Tibial nerve (tissue), 4 donors: ENCODE measurements around the gene CINP. TPM values are rescaled to one million over a fixed set of nuclear protein-coding genes. Genes with fewer than 3 reads are reported as not detected.
"Not testable (repeated sequence)": the region's sequence is repeated elsewhere in the genome, so short reads cannot be mapped to it uniquely, and the experiment has no call there.

ENCODE experiments used
- DNase-seq, 2 donors: peaks; one replicate each; pipeline ENCODE4 v3.0.0-alpha.2; 2019; ENCODE audit warnings: low spot score in 2 of 2
- H3K27ac ChIP-seq, 4 donors: fragments of 200-600 bp; sonication (generic) in 3 of 4; one replicate each; pipeline ENCODE4 v1.5.1; 2017 to 2019; ENCODE audit warnings: mild to moderate bottlenecking in 1 of 4
- H3K27me3 ChIP-seq, 2 donors: fragments of 200-600 bp; sonication (generic) in 1 of 2; one replicate each; pipeline versions ENCODE4 v1.5.1 to v1.6.0; 2017 to 2019
- H3K36me3 ChIP-seq, 3 donors: fragments of 200-600 bp; sonication (generic); one replicate each; pipeline ENCODE4 v1.5.1; 2018 to 2019
- H3K4me1 ChIP-seq, 4 donors: fragments of 200-600 bp; sonication (generic) in 3 of 4; one replicate each; pipeline ENCODE4 v1.5.1; 2017 to 2019
- H3K4me3 ChIP-seq, 4 donors: fragments of 200-600 bp; sonication (generic) in 3 of 4; one replicate each; pipeline ENCODE4 v1.5.1; 2017 to 2019; ENCODE audit warnings: mild to moderate bottlenecking in 1 of 4, moderate library complexity in 1 of 4
- H3K9me3 ChIP-seq, 4 donors: fragments of 200-600 bp; sonication (generic) in 3 of 4; one replicate each; pipeline ENCODE4 v1.5.1; 2017 to 2019
- CTCF ChIP-seq, 5 experiments: fragments of 200-600 bp in 3 of 5; fragments of 450-650 bp in 2 of 5; sonication (generic) in 3 of 5; IDR thresholded peaks; one replicate each; pipeline ENCODE4 v1.5.1; 2016 to 2019; ENCODE audit warnings: antibody characterized with exemption in 5 of 5, mild to moderate bottlenecking in 3 of 5, moderate library complexity in 2 of 5
- EP300 ChIP-seq, 2 donors: sonication (generic); formaldehyde crosslinking; IDR thresholded peaks; one replicate each; pipeline ENCODE4 v1.6.1; 2017; ENCODE audit warnings: antibody characterized with exemption in 2 of 2, mild to moderate bottlenecking in 1 of 2
- POLR2A ChIP-seq, 2 donors: fragments of 450-650 bp; IDR thresholded peaks; one replicate each; pipeline ENCODE4 v1.6.1; 2017; ENCODE audit warnings: antibody characterized with exemption in 2 of 2, mild to moderate bottlenecking in 2 of 2, moderate library complexity in 2 of 2
- WGBS, 2 donors: methylation state at CpG; one replicate each; pipeline ENCODE4 v1.1.5; 2018; 5-methylcytosine and 5-hydroxymethylcytosine counted together
- total RNA-seq, 4 donors: library from RNA; depleted of rRNA; stranded (reverse); fragments of >200 nt; gene quantifications; one replicate each; pipeline ENCODE4 v1.1.0, GENCODE V29; 2016

The CINP gene
- total RNA-seq, 4 donors from 2014 or later, result 21.2 to 40.2 (median 31.2) TPM

GRCh38 chr14:102333390-102333789 is 29.3 kb downstream of the CINP start:
- H3K36me3 ChIP-seq, result peaks cover 0 to 71% (median 0%) of the 10 kb centered on the region in 3 donors

GRCh38 chr14:102330806-102331205 is 31.9 kb downstream of the CINP start:
- Histone ChIP-seq H3K4me1 (no peaks in the 10 kb centered on the region), H3K27ac (no peak overlapping the region), H3K9me3 (no peaks in the 10 kb centered on the region), H3K36me3 (peaks cover 0 to 56% (median 0%) of the 10 kb centered on the region in 3 donors), H3K4me3 (no peak overlapping the region), H3K27me3 (no peaks in the 10 kb centered on the region)
- 93 to 95% methylated on average over 8 of the region's 8 CpGs for WGBS, 2 donors
- TF ChIP-seq EP300 (IDR thresholded peaks at IDR 0.05) (no peak), POLR2A (IDR thresholded peaks at IDR 0.05) (no peak), CTCF (IDR thresholded peaks at IDR 0.05) (no peak)
- DNase-seq, result no peak

More at GRCh38 chr14:102333390-102333789, 29.3 kb downstream of the CINP start:
- DNase-seq, result no peak
- no peak overlapping the region for H3K4me3 ChIP-seq
- TF ChIP-seq CTCF (IDR thresholded peaks at IDR 0.05) (no peak), POLR2A (IDR thresholded peaks at IDR 0.05) (no peak), EP300 (IDR thresholded peaks at IDR 0.05) (no peak)
- WGBS, 2 donors, result 78 to 89% methylated on average over 7 of the region's 7 CpGs
- H3K9me3 ChIP-seq, result no peaks in the 10 kb centered on the region
- no peaks in the 10 kb centered on the region for H3K4me1 ChIP-seq
- H3K27me3 ChIP-seq, result no peaks in the 10 kb centered on the region
- no peak overlapping the region for H3K27ac ChIP-seq

- not testable (repeated sequence) for H3K4me1 ChIP-seq, H3K27me3 ChIP-seq, H3K27ac ChIP-seq, DNase-seq, H3K4me3 ChIP-seq, H3K9me3 ChIP-seq
- peaks cover 0 to 47% (median 0%) of the 10 kb centered on the region in 3 donors for H3K36me3 ChIP-seq
- WGBS, 2 donors, result 81 to 89% methylated on average over 6 of the region's 6 CpGs
These were observed 33.3 kb downstream of the CINP start for GRCh38 chr14:102329381-102329780.

GRCh38 chr14:102326583-102326982 is 36.1 kb downstream of the CINP start:
- 89 to 90% methylated on average over 14 of the region's 14 CpGs for WGBS, 2 donors
- no peak for DNase-seq
- Histone ChIP-seq H3K9me3 (no peaks in the 10 kb centered on the region), H3K4me1 (peaks cover 0 to 14% (median 4%) of the 10 kb centered on the region in 4 donors), H3K27ac (no peak overlapping the region), H3K27me3 (no peaks in the 10 kb centered on the region), H3K4me3 (no peak overlapping the region), H3K36me3 (peaks cover 0 to 19% (median 0%) of the 10 kb centered on the region in 3 donors)
- TF ChIP-seq EP300 (IDR thresholded peaks at IDR 0.05) (no peak), CTCF (IDR thresholded peaks at IDR 0.05) (no peak), POLR2A (IDR thresholded peaks at IDR 0.05) (no peak)

GRCh38 chr14:102325791-102326345 is 36.8 kb downstream of the CINP start:
- Histone ChIP-seq H3K27ac (no peak overlapping the region), H3K4me1 (peaks cover 0 to 22% (median 5%) of the 10 kb centered on the region in 4 donors), H3K36me3 (peaks cover 0 to 15% (median 0%) of the 10 kb centered on the region in 3 donors), H3K27me3 (no peaks in the 10 kb centered on the region), H3K9me3 (no peaks in the 10 kb centered on the region), H3K4me3 (no peak overlapping the region)
- 47 to 52% methylated on average over 9 of the region's 9 CpGs for WGBS, 2 donors
- TF ChIP-seq CTCF (IDR thresholded peaks at IDR 0.05), result no peak
- TF ChIP-seq POLR2A (IDR thresholded peaks at IDR 0.05), result no peak
- TF ChIP-seq EP300 (IDR thresholded peaks at IDR 0.05), result no peak
- no peak for DNase-seq
